Left colon (tissue), 2 donors: Measurements from ENCODE around the gene C11orf68. TPM values are rescaled to one million over a fixed set of nuclear protein-coding genes. Genes with fewer than 3 reads are reported as not detected.
"Not testable (repeated sequence)": the region's sequence is repeated elsewhere in the genome, so short reads cannot be mapped to it uniquely, and the experiment has no call there.

Experiments
- ATAC-seq: fragments of 200-7000 bp; cut with Tn5 transposase; one replicate; pipeline ENCODE4 v1.9.1; 2020; ENCODE audit warnings: mild to moderate bottlenecking, moderate library complexity
- DNase-seq, 2 donors: peaks; one replicate each; pipeline ENCODE4 v3.0.0-alpha.2; 2020
- intact Hi-C, 2 donors: fragments of 100-400 bp; cut with DNase I in 1 of 2; cut with micrococcal nuclease in 1 of 2; formaldehyde crosslinking; loops; one replicate each; pipeline versions ENCODE4 v1.11.2 to v1.14.0; 2022; cut with DNase I, micrococcal nuclease
- long read RNA-seq: library from polyadenylated mRNA; unstranded; transcript quantifications from one replicate; pipeline ENCODE4 v2.0.0, GENCODE V29; 2021
- total RNA-seq, 2 donors: library from RNA; stranded (reverse); fragmentation: NEBNext Ultra II Directional; extraction: Animal tissue kit (Norgen Biotek cat#: 25700); gene quantifications; one replicate each; pipeline ENCODE4 v1.2.1, GENCODE V29; 2021
- donor health status: DM: no; HTN: no; CAD: no.
- donor health status: DM: yes; HTN: yes; CAD: no.

Gene C11orf68
- 10 to 100 TPM; 18.6 to 29.3 TPM for total RNA-seq
- long read RNA-seq, transcript C11orf68-202 (2 exons, 1,559 nt), result major isoform, 7 of 14 reads
- long read RNA-seq, partial matches to known transcripts, result 0 of 14 reads
- long read RNA-seq, other reads (novel, unspliced or antisense), result 0 of 14 reads

DNA sequence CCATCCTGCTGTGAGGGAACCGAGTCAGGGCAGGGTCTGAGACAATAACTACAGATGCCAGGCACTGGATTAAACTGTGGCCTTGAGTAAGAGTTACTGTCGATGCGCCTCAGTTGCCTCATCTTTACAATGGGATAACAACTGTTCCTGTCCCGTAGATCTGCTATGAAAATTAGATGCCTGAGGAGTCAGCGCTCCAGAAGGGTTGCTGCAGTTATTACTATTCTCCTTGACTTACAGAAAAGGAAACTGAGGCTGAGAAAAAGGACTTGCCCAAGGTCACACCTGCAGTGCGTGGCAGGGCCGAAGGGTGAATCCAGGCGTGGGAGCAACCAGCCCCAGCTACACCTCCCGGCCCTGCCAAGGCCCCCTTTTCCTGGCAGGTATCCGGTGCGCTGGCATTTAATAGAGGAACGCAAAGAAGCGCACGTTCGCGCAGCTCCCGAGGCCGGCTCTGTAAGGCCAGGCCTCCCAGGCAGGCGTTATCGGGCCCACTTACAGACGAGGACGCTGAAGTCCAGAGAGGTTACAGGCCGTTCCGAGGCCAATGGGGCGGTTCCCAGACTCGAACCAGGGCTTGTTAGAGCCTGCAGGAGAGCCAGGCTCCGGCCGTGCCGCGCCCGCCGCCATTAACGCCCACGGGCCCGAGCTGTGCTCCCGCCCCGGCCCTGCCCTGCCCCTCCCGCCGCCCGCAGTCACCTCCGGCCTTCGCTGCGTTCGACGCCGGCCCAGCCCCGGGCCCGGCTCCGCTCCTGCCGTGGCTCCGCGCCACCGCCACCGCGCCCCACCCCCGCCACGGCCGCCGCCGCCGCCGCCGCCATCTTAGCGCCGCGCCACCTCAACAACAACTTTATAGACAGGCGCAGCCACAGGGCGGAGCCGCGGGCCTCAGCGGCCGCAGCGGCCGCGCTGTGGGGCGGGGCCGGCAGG is at the start of gene C11orf68:
Gene C11orf68 (minus strand): TSS at position 852 of the 930 bp plus-strand sequence. CDS start 31 bp downstream, at position 821.
- no peak for ATAC-seq
- intact Hi-C loops, result no loop called here
- DNase-seq, result no peak

DNA sequence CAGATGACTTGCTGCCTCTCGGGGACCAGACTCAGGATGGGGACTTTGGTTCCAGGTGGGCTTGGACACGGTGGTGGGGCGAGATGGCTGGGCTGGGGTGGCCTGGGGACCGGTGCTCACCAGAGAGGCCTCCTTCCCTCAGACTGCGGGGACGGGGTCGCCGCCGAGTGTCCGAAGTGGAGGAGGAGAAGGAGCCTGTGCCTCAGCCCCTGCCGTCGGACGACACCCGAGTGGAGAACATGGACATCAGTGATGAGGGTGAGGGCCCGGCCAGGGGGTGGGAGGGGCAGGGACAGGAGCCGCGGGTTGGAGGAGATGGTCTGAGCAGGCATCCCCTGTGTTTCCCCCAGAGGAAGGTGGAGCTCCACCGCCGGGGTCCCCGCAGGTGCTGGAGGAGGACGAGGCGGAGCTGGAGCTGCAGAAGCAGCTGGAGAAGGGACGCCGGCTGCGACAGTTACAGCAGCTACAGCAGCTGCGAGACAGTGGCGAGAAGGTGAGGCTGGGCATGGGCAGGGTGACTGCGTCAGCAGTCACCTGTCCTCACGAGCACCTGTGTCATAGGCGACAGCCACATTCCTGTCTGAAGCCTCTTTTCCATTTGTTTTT is 48.6 kb upstream of the C11orf68 start:
- intact Hi-C loops, result no loop called here
- ATAC-seq (no peak), DNase-seq (no peak)

DNA sequence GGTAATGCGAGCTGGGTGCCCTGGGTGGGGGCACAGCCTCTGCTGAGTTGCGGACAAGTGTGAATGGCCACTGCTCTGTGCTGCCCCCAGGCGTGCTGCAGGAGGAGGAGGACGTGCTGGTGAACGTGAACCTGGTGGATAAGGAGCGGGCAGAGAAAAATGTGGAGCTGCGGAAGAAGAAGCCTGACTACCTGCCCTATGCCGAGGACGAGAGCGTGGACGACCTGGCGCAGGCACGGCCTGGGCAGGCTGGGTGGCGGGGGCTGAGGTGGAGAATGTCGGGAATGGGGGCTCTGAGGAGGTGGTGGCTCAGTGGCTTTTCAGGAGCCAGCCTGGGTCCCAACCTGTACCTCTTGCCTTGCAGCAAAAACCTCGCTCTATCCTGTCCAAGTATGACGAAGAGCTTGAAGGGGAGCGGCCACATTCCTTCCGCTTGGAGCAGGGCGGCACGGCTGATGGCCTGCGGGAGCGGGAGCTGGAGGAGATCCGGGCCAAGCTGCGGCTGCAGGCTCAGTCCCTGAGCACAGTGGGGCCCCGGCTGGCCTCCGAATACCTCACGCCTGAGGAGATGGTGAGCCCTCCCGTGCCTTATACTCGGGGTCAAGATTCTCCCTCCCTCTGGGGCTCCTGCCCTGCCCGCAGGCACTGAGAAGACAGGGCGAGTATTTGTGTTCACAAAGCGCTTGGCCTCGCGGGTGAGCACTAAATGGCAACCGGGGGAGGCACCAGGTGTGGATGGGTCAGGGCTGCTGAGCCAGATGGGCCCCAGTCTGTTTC is 47.3 kb upstream of the C11orf68 start:
- DNase-seq, result no peak
- no peak for ATAC-seq
- intact Hi-C loops, result no loop called here

DNA sequence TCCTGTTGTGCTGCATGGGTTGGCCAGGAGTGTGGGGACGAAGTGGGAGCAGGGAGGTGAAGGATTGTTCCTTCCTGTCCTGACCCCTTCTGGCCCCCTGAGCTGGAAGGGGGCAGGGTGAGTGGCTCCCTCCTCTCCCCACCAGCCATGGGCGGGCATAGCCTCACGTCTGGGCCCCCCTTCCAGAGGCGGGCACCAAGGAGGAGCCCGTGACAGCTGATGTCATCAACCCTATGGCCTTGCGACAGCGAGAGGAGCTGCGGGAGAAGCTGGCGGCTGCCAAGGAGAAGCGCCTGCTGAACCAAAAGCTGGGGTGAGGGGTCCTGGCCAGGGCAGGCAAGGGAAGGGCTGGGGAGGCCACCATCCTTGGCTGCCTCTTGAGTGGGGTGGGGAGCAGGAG is 46.0 kb upstream of the C11orf68 start:
- intact Hi-C loops, result loop anchor here in 1 of 2 donors (5.0 kb wide), 1 partner anchor 78 kb away; the partner anchor contains the start of gene FIBP
- no peak for DNase-seq
- no peak for ATAC-seq

DNA sequence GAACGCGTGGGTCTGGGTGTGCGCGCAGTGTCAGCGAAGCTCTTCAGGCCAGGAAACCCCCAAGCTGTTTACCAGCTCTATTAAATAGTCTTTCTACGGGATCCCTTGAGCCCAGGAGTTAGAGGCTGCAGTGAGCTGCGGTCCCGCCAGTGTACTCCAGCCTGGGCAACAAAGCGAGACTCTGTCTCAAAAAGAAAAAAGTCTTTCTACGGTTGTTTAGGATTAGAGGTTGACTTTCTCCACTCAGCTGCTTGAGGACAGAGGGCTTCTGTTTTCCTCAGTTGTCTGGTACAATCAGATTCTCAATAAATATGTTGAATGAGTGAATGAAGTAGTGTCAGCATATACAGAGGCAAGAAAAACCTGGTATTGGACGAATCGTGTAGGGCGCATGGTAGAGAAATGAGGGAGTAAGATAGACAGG is 43.3 kb upstream of the C11orf68 start:
- intact Hi-C loops, result loop anchor here in 1 of 2 donors (5.0 kb wide), 1 partner anchor 75 kb away; the partner anchor contains the start of gene FIBP
- DNase-seq, result no peak
- ATAC-seq, result peak; percentile 26

DNA sequence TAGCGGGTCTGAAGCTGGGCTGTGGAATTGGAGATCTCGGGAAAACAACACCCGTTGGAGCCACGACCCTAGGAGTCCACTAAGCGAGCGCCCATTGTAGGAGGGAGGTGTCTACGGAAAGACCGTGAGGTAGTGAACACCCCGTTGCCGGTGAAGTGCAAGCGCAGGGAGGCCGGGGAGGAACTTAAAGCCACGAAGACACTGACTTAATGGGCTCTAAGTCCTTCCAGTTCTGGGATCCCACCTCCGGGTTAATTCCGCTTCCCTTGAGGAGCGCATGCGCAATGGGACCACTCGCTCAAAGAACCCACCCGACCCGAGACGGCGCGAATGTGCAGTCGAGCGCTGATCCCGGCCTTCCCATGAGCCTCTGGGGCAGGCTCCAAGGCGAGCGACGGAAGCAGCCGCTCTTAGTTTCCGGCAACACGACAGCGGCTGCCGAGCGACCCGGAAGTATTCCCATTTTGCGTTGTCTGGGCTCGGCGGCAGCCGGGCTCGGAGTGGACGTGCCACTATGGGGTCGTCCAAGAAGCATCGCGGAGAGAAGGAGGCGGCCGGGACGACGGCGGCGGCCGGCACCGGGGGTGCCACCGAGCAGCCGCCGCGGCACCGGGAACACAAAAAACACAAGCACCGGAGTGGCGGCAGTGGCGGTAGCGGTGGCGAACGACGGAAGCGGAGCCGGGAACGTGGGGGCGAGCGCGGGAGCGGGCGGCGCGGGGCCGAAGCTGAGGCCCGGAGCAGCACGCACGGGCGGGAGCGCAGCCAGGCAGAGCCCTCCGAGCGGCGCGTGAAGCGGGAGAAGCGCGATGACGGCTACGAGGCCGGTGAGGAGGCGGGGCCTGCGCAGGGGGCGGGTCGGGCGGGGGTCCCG is 42.6 kb upstream of the C11orf68 start, which contains the start of gene SART1:
Gene SART1 (plus strand): TSS at position 468 of the 874 bp plus-strand sequence. CDS start 47 bp downstream, at position 515.
- intact Hi-C loops, result loop anchor here in 1 of 2 donors (5.0 kb wide), 1 partner anchor 74 kb away; the partner anchor contains the start of gene FIBP
- DNase-seq, result peak; percentile 96 to 98
- ATAC-seq, result peak; percentile 99

DNA sequence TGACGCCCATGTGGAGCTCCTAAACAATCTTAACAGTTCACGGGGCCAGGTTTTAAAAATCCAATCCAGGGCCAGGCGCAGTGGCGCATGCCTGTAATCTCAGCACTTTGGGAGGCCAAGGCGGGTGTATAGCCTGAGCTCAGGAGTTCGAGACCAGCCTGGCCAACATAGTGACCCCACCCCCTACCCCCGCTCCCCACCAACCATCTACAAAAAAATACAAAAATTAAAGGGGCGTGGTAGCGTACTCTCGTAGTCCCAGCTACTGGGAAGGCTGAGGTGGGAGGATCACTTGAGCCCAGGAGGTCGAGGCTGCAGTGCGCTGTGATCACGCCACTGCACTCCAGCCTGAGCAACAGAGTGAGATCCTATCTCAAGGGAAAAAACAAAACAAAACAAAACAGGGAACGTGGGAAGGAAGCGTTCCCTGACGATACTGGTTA is 42.0 kb upstream of the C11orf68 start:
- ATAC-seq, result peak; percentile 14
- intact Hi-C loops, result loop anchor here in 1 of 2 donors (5.0 kb wide), 1 partner anchor 74 kb away; the partner anchor contains the start of gene FIBP
- DNase-seq, result no peak

DNA sequence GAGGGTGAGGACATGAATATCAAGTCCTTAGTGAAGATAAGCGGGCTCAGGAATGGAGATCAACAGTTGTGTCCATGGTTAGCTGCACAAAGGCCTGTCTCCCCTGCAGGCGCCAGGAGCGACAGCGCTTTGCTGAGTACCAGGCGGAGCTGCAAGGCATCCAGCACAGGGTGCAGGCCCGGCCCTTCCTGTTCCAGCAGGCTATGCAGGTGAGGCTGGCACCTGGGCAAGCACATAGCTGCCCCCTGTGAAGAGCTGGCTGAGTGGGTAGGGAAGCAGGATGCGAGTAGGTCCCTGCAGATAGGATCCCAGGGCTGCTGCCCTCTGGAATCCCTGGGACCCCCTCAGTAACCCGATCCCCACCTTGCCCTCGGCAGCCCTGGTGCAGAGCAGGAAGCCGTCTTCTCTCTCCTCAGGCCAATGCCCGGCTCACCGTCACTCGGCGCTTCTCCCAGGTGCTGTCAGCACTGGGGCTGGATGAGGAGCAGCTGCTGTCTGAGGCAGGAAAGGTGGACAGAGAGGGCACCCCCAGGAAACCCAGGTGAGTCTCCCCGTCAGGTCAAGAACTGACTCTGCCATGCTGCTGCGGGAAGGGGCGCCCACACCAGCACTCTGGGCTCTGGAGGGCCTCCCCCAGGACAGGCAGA is 40.0 kb upstream of the C11orf68 start:
- intact Hi-C loops, result no loop called here
- no peak for ATAC-seq
- DNase-seq, result no peak

DNA sequence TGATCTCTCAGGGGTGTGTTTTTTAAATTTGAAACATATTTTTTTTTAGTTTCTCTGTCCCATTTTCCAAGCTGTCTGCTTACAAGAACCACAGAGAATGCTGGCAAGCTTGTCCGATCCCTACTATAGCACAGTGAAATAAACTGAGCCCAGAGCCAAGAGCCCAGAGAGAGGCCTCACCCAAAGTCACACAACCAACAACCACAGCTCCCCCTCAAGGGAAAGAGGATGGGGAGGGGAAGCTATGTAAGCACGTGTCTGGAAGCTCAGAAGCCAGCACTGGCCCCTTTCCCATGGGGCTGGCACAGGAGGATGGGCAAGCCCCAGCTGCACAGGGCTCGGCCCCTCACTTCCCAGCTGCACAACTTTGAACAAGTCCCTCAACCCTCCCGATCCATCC is 39.4 kb upstream of the C11orf68 start:
- intact Hi-C loops, result no loop called here
- no peak for DNase-seq
- ATAC-seq, result no peak

DNA sequence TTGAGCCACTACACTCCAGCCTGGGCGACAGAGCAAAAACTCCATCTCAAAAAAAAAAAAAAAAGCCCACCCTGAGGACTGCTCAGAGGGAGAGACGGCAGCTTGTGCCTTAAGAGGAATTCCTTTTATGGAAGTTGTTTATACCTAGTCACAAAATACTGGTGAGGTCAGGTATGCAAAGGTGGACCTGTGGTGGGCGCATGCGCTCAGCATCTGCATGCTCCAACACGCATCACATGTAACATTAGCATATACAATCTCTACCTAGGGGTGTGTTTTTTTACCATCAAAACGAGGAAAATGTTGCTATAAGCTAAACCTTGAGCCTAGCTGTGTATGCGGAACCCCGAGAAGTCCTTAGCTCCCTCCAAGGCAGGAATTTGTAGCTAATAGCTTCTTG is 35.9 kb upstream of the C11orf68 start:
- DNase-seq (no peak), ATAC-seq (no peak)
- intact Hi-C loops, result no loop called here

DNA sequence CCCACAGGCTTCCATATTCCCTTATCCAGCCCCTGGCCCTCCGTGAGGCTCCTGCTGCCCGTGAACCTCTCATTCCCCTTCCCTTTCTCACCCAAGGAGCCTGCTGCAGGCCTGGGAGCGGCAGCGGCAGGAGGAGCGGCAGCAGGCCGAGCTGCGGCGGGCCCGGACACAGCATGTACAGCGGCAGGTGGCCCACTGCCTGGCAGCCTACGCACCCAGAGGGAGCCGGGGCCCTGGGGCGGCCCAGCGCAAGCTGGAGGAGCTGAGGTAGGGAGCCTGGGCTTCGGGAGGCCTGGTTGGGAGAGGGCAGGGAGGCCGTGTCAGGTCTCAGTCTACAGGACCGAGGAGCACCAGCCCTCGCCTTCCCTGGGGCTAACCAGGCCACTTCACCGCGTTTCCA is 34.6 kb upstream of the C11orf68 start:
- intact Hi-C loops, result no loop called here
- no peak for ATAC-seq
- no peak for DNase-seq

DNA sequence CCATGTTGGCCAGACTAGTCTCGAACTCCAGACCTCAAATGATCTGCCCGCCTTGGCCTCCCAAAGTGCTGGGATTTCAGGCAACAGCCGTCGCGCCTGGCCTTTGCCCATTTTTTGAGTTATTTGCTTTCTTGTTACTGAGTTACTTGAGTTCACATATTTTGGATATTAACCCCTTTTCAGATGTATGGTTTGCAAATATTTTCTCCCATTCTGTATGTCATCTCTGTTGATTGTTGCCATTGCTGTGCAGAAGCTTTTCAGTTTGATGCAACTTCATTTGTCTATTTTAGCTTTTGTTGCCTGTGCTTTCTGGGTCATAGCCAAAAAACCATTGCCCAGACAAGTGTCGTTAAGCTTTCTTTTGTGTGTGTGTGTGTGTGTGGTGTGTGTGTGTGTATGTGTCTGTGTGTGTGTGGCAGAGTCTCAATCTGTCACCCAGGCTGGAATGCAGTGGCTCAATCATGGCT is 33.2 kb upstream of the C11orf68 start:
- intact Hi-C loops, result no loop called here
- no peak for DNase-seq
- no peak for ATAC-seq

DNA sequence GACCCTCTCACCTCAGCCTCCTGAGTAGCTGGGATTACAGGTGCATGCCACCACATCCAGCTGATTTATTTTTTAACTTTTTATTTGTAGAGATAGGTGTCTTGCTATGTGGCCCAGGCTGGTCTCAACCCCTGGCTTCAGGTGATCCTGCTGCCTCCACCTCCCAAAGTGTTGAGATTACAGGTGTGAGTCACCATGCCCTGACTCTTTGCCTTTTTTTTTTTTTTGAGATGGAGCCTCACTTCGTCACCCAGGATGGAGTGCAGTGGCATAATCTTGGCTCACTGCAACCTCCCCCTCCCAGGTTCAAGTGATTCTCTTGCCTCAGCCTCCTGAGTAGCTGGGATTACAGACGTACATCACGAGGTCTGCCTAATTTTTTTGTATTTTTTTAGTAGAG is 32.8 kb upstream of the C11orf68 start:
- intact Hi-C loops, ATAC-seq, DNase-seq: not testable (repeated sequence)

DNA sequence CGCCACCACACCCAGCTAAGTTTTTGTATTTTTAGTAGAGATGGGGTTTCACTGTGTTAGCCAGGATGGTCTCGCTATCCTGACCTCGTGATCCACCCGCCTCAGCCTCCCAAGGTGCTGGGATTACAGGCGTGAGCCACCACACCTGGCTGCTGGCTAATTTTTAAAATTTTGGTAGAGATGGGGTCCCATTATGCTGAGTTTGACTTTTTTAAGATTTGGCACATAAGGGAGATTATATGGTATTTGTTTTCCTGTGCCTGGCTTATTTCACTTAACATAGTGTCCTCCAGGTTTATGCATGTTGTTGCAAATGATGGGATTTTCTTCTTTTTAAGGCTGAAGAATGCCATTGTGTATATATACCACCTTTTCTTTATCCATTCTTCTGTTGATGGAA is 31.8 kb upstream of the C11orf68 start:
- DNase-seq, ATAC-seq, intact Hi-C loops: not testable (repeated sequence)

DNA sequence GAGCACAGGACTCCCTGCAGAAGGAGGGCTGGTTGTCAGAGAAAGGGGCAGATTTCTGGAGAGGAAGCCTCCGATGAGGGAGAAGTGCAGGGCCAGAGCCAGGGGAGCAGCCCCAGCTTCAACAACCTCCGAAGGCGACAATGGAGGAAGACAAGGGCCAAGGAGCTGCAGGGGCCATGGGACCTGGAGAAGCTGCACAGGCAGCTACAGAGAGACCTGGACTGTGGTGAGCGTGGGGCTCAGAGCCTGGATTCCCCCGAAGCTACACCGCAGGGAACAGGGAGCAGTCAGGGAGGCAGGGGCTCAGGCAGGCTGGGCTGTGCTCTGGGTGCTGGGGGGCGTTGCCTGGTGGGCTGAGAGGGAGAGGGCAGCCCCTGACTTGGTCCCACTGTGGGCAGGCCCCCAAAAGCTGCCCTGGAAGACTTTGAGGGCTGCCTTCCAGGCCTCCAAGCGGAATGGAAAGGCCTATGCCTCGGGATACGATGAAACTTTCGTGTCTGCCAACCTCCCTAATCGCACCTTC is 28.8 kb upstream of the C11orf68 start:
- ATAC-seq (no peak), DNase-seq (no peak)
- intact Hi-C loops, result no loop called here

DNA sequence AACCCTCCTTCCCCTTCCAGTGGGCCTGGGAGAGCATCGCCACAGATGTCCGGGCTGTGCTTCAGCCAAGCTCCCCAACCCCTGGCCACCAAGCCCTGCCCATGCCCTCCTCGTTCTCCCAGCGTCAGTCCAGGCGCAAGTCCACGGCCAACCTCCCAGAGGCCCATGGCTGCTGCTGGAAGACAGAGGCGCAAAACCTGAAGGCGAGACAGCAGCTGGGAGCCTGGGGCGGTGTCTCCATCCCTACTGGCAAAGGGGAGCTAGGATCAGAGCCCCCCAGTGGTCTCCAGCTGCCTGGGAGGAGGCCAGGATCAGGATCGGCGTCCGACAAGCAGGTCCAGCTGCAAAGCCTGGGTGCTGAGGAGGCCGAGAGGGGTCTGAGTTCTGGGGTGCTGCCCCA is 28.3 kb upstream of the C11orf68 start:
- intact Hi-C loops, result no loop called here
- DNase-seq (no peak), ATAC-seq (no peak)

DNA sequence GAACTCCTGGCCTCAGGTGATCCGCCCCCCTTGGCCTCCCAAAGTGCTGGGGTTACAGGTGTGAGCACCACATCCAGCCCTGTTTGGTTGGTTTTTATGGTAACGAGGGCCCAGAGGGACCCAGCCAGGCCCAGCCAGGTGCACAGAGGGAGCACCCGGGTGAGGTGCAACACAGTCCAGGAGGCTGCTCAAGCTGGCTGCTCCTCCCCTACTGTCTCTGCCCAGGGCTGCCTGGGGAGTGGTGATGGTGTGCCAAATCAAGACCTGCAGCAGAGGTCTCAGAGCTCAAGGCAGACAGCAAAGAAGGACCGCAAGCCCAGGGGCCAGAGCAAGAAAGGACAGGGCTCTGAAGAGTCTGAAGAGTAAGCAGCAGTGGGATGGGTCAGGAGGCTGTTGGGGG is 27.8 kb upstream of the C11orf68 start:
- ATAC-seq (no peak), DNase-seq (no peak)
- intact Hi-C loops, result no loop called here
